Adrenal gland (tissue), 5 donors: Measurements from ENCODE around the gene MED17.

Experiments used
- POLR2A ChIP-seq, 2 donors: fragments of 450-650 bp; IDR thresholded peaks; one replicate each; pipeline ENCODE4 v1.6.1; 2017; ENCODE audit warnings: antibody characterized with exemption in 2 of 2, mild to moderate bottlenecking in 2 of 2, moderate library complexity in 1 of 2
- TF ChIP-seq, protein P1 (sequence below), 6 experiments: fragments of 450-650 bp in 4 of 6; fragments of 200-600 bp in 2 of 6; sonication (generic) in 1 of 6; IDR thresholded peaks; 1 replicate in 5 of 6; 2 replicates in 1 of 6; pipeline versions ENCODE4 v1.5.1 to v1.8.0; 2016 to 2021; ENCODE audit warnings: antibody characterized with exemption in 6 of 6, mild to moderate bottlenecking in 2 of 6, moderate library complexity in 1 of 6
- donor health status: DM: no; HTN: no; CAD: no.

GRCh38 chr11:93823210-93823609, 39.1 kb downstream of the MED17 start:
- TF ChIP-seq, protein P1, sequence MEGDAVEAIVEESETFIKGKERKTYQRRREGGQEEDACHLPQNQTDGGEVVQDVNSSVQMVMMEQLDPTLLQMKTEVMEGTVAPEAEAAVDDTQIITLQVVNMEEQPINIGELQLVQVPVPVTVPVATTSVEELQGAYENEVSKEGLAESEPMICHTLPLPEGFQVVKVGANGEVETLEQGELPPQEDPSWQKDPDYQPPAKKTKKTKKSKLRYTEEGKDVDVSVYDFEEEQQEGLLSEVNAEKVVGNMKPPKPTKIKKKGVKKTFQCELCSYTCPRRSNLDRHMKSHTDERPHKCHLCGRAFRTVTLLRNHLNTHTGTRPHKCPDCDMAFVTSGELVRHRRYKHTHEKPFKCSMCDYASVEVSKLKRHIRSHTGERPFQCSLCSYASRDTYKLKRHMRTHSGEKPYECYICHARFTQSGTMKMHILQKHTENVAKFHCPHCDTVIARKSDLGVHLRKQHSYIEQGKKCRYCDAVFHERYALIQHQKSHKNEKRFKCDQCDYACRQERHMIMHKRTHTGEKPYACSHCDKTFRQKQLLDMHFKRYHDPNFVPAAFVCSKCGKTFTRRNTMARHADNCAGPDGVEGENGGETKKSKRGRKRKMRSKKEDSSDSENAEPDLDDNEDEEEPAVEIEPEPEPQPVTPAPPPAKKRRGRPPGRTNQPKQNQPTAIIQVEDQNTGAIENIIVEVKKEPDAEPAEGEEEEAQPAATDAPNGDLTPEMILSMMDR (IDR thresholded peaks at IDR 0.05): no peak
- no peak for TF ChIP-seq POLR2A (IDR thresholded peaks at IDR 0.05)
